ENCODE measurements around the gene MOCS3. TPM values are rescaled to one million over a fixed set of nuclear protein-coding genes. Genes with fewer than 3 reads are reported as not detected.

Gene MOCS3
- total and polyA plus RNA-seq, 10 of the 15 experiments (the other 5 are each of a cell fraction or from before 2014, with no cell fraction given) = 0.87 to 5.9 (median 3.6) TPM

GRCh38 chr20:50931306-50932015 lies 27.2 kb upstream of the MOCS3 start, which contains the start of gene ADNP (continued):
- TF ChIP-seq ZBTB33 (IDR thresholded peaks at IDR 0.05) (peak; percentile 70), ZZZ3 (IDR thresholded peaks at IDR 0.05; ENCODE audit: control insufficient read depth, insufficient read length, low read depth) (no peak), YBX1 (IDR thresholded peaks at IDR 0.05) (no peak), TARDBP (IDR thresholded peaks at IDR 0.05; ENCODE audit: borderline replicate concordance) (peak; percentile 96), ZBED1 (IDR thresholded peaks at IDR 0.05; ENCODE audit: borderline replicate concordance) (peak; percentile 51; the same call in 1 of the 2 replicates), ESRRA (IDR thresholded peaks at IDR 0.05; ENCODE audit: low read length) (peak; percentile 52; the same call in 1 of the 2 replicates), EED (IDR thresholded peaks at IDR 0.05; ENCODE audit: low read depth) (peak; percentile 75), SMC3 (IDR thresholded peaks at IDR 0.05; ENCODE audit: borderline replicate concordance, low read length) (peak; percentile 46), IRF3 (IDR thresholded peaks at IDR 0.05) (0 out of 2 replicates have a peak, but pooled peaks have one; percentile 28), BCL3 (IDR thresholded peaks at IDR 0.05; ENCODE audit: borderline replicate concordance, insufficient read depth, low read depth, low read length, poor library complexity, severe bottlenecking) (peak; percentile 68), BCLAF1 (IDR thresholded peaks at IDR 0.05) (peak; percentile 65; the same call in 1 of the 2 replicates), PAX8 (IDR thresholded peaks at IDR 0.05) (no peak), SRF (IDR thresholded peaks at IDR 0.05; ENCODE audit: low read depth in 2 of 2, low read length in 2 of 2) (peak in 1 of 2 experiments; percentile 49; a peak in 1 of 4 replicates), CREM (IDR thresholded peaks at IDR 0.05; ENCODE audit: low read depth) (peak; percentile 86), TCF12 (IDR thresholded peaks at IDR 0.05; ENCODE audit: low read depth, low read length) (peak; percentile 94)
- TF ChIP-seq, protein P1, sequence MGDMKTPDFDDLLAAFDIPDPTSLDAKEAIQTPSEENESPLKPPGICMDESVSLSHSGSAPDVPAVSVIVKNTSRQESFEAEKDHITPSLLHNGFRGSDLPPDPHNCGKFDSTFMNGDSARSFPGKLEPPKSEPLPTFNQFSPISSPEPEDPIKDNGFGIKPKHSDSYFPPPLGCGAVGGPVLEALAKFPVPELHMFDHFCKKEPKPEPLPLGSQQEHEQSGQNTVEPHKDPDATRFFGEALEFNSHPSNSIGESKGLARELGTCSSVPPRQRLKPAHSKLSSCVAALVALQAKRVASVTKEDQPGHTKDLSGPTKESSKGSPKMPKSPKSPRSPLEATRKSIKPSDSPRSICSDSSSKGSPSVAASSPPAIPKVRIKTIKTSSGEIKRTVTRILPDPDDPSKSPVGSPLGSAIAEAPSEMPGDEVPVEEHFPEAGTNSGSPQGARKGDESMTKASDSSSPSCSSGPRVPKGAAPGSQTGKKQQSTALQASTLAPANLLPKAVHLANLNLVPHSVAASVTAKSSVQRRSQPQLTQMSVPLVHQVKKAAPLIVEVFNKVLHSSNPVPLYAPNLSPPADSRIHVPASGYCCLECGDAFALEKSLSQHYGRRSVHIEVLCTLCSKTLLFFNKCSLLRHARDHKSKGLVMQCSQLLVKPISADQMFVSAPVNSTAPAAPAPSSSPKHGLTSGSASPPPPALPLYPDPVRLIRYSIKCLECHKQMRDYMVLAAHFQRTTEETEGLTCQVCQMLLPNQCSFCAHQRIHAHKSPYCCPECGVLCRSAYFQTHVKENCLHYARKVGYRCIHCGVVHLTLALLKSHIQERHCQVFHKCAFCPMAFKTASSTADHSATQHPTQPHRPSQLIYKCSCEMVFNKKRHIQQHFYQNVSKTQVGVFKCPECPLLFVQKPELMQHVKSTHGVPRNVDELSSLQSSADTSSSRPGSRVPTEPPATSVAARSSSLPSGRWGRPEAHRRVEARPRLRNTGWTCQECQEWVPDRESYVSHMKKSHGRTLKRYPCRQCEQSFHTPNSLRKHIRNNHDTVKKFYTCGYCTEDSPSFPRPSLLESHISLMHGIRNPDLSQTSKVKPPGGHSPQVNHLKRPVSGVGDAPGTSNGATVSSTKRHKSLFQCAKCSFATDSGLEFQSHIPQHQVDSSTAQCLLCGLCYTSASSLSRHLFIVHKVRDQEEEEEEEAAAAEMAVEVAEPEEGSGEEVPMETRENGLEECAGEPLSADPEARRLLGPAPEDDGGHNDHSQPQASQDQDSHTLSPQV (IDR thresholded peaks at IDR 0.05) = peak; percentile 78; the same call in 1 of the 2 replicates
- TF ChIP-seq, protein P2, sequence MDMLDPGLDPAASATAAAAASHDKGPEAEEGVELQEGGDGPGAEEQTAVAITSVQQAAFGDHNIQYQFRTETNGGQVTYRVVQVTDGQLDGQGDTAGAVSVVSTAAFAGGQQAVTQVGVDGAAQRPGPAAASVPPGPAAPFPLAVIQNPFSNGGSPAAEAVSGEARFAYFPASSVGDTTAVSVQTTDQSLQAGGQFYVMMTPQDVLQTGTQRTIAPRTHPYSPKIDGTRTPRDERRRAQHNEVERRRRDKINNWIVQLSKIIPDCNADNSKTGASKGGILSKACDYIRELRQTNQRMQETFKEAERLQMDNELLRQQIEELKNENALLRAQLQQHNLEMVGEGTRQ (IDR thresholded peaks at IDR 0.05; ENCODE audit: borderline replicate concordance, low read depth, low read length) = peak; percentile 52
